ENCODE results near the gene ESRRB. TPM values are rescaled to one million over a fixed set of nuclear protein-coding genes. Genes with fewer than 3 reads are reported as not detected.

Gene ESRRB
- total RNA-seq, 3 donors from 2014 or later (not counting 1 experiment from before 2014, with no cell fraction given), result 0.45 to 1.3 TPM; not detected in 1

DNA sequence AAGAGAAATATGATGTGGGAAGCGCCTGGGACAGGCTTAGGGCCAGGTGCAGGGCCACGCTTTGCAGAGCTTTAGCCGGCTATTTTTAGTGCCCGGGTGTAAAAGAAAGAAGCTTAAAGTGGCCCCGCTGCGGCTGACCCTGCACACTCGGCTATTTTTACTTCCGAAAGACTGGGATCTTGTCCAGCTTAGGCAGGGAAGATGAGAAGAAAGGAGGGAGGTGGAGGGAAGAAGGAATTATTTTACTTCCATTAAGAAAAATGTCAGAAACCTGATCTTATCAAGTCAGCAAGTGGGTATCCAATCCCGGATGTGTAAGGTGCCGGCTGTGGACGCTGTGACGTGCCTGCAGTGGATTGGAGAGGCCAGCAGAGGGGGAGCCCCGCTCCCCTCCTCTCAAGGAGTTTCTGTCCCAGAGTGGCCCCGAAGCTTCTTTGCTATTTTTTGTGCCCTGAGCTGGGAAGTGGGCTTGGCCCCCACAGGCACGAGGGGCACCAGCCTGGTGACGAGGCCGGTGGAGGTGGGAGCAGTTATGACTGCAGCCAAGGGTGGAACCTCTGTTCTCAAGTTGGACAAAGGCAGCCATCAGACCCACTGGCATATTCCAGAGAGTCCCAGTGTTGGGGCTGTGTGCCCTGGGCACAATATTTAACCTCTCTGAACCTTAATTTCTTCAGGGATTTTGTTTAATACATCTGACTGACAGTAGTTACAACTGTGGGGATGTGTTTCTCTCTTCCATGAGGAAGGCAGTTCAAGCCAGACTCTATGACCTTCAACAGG, 97.7 kb downstream of the ESRRB start:
- DNase-seq (no peak), ATAC-seq (no peak)
- Histone ChIP-seq H3K27me3 (ENCODE audit: control insufficient read depth, insufficient read depth, low read length) (no peaks in the 10 kb centered on the region), H3K36me3 (ENCODE audit: control insufficient read depth, insufficient read depth, low read length) (no peaks in the 10 kb centered on the region), H3K4me3 (ENCODE audit: low read length) (no peak overlapping the region), H3K4me1 (ENCODE audit: control insufficient read depth, insufficient read depth, low read length) (no peaks in the 10 kb centered on the region), H3K27ac (ENCODE audit: low read length) (no peak overlapping the region), H3K9me3 (ENCODE audit: control insufficient read depth, insufficient read depth, low read length) (no peaks in the 10 kb centered on the region)
- TF ChIP-seq, protein P1, sequence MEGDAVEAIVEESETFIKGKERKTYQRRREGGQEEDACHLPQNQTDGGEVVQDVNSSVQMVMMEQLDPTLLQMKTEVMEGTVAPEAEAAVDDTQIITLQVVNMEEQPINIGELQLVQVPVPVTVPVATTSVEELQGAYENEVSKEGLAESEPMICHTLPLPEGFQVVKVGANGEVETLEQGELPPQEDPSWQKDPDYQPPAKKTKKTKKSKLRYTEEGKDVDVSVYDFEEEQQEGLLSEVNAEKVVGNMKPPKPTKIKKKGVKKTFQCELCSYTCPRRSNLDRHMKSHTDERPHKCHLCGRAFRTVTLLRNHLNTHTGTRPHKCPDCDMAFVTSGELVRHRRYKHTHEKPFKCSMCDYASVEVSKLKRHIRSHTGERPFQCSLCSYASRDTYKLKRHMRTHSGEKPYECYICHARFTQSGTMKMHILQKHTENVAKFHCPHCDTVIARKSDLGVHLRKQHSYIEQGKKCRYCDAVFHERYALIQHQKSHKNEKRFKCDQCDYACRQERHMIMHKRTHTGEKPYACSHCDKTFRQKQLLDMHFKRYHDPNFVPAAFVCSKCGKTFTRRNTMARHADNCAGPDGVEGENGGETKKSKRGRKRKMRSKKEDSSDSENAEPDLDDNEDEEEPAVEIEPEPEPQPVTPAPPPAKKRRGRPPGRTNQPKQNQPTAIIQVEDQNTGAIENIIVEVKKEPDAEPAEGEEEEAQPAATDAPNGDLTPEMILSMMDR (IDR thresholded peaks at IDR 0.05), result no peak
- whole genome bisulfite sequencing (ENCODE audit: insufficient coverage), result 32% methylated on average over 17 of the region's 17 CpGs
- H3K9me3 Mint-ChIP-seq, result no peaks in the 10 kb centered on the region
- H3K4me1 Mint-ChIP-seq, result no peaks in the 10 kb centered on the region
- no peak overlapping the region for H3K27ac Mint-ChIP-seq
- no peaks in the 10 kb centered on the region for H3K36me3 Mint-ChIP-seq
- peaks cover 13 to 20% of the 10 kb centered on the region in 2 donors for H3K27me3 Mint-ChIP-seq (ENCODE audit: low read depth in 2 of 2)
- no peak overlapping the region for H3K4me3 Mint-ChIP-seq
- intact Hi-C loops (cut with micrococcal nuclease), result no loop called here

DNA sequence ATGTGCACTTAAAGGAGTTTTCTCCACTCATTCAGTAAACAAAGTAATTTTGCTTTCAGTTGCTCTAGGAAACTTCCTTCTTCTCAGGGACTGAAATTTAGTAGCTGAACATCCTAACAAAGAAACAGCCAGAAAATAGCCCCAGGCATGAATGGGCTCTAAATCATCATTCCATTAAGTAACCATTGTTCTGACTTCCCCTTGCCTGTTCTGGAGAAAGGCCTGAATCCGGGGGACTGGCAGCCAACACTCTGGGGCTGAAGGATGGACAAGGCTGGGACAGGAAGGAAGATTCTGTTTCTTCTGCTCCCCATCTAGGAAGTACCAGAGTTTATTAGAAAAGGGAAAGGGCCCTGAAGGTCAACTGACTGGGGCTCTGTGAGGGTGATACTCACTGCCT, 104.5 kb downstream of the ESRRB start:
- no peaks in the 10 kb centered on the region for H3K9me3 Mint-ChIP-seq
- ATAC-seq, result no peak
- WGBS (ENCODE audit: insufficient coverage), result 45% methylated on average over 1 of the region's 1 CpG

DNA sequence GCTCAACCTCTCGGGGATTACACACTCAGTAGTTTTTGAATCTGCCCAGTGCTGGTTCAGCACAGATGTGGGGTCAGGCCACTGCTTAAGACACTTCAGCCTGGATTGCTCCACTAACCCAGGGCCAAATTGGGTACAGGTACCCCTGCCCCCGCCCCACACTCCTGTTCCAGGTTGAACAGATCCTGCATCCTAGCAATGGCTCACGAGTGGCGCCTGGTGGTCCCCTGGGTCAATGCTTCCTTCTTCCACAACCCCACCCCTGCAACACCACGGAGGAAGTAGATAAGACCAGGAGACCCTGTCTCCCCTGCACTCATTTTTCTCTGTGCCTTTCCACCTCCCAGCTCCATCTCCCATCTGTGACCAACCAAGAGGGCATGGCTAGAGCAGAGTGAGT, 108.4 kb downstream of the ESRRB start:
- Histone ChIP-seq H3K4me1 (ENCODE audit: control insufficient read depth, insufficient read depth, low read length) (no peaks in the 10 kb centered on the region), H3K9me3 (ENCODE audit: control insufficient read depth, insufficient read depth, low read length) (no peaks in the 10 kb centered on the region), H3K27me3 (ENCODE audit: control insufficient read depth, insufficient read depth, low read length) (no peaks in the 10 kb centered on the region), H3K27ac (ENCODE audit: low read length) (no peak overlapping the region), H3K36me3 (ENCODE audit: control insufficient read depth, insufficient read depth, low read length) (no peaks in the 10 kb centered on the region), H3K4me3 (ENCODE audit: low read length) (no peak overlapping the region)
- TF ChIP-seq, protein P1 (IDR thresholded peaks at IDR 0.05), result no peak
- ATAC-seq (no peak), DNase-seq (no peak)
- intact Hi-C loops (cut with micrococcal nuclease), result no loop called here
- 57% methylated on average over 5 of the region's 5 CpGs for WGBS (ENCODE audit: insufficient coverage)
- Mint-ChIP-seq H3K4me1 (no peaks in the 10 kb centered on the region), H3K27me3 (ENCODE audit: low read depth in 2 of 2) (peaks cover 0 to 3% of the 10 kb centered on the region in 2 donors), H3K4me3 (no peak overlapping the region), H3K9me3 (no peaks in the 10 kb centered on the region), H3K27ac (no peak overlapping the region), H3K36me3 (no peaks in the 10 kb centered on the region)

More for the DNA sequence above, 104.5 kb downstream of the ESRRB start:
- no peak overlapping the region for H3K4me3 Mint-ChIP-seq
- H3K36me3 Mint-ChIP-seq, result no peaks in the 10 kb centered on the region
- H3K27me3 Mint-ChIP-seq (ENCODE audit: low read depth in 2 of 2), result no peaks in the 10 kb centered on the region
- no peak overlapping the region for H3K4me3 ChIP-seq (ENCODE audit: low read length)
- intact Hi-C loops (cut with micrococcal nuclease), result no loop called here
- H3K27ac ChIP-seq (ENCODE audit: low read length), result no peak overlapping the region
- no peaks in the 10 kb centered on the region for H3K9me3 ChIP-seq (ENCODE audit: control insufficient read depth, insufficient read depth, low read length)
- DNase-seq, result no peak
- TF ChIP-seq, protein P1 (IDR thresholded peaks at IDR 0.05), result no peak
- no peaks in the 10 kb centered on the region for H3K36me3 ChIP-seq (ENCODE audit: control insufficient read depth, insufficient read depth, low read length)
- no peaks in the 10 kb centered on the region for H3K4me1 ChIP-seq (ENCODE audit: control insufficient read depth, insufficient read depth, low read length)
- H3K27ac Mint-ChIP-seq, result no peak overlapping the region
- H3K27me3 ChIP-seq (ENCODE audit: control insufficient read depth, insufficient read depth, low read length), result no peaks in the 10 kb centered on the region
- H3K4me1 Mint-ChIP-seq, result no peaks in the 10 kb centered on the region

All from natural killer cell (primary cell).